Right hindlimb (tissue), 1 donor: ENCODE data around the gene APOH.

Experiments
- DNase-seq: peaks from one replicate; pipeline ENCODE4 v3.0.0-alpha.2; 2018

Gene APOH

DNA sequence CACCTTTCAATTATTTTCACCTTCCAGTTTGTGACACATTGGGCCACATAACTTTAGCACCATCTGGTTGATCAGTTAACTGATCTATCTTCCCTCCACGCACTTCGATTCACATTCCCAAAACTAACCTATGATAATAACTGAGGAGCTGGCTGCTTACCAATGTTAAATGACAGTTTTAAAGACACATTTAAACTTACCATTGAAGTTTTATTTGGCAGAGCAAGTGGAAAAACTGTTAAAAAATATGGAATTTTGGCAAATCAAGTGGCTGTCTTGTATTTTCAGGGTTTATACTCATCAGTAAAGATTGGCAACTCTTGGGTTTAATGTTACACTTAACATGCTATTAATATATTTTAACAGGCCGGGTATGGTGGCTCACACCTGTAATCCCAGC lies 5.4 kb upstream of the APOH start:
- no peak for DNase-seq

GRCh38 chr17:66233023-66233753 lies 4.0 kb upstream of the APOH start:
- no peak for DNase-seq

GRCh38 chr17:66230922-66231591 lies 1.8 kb upstream of the APOH start:
- DNase-seq: no peak

DNA sequence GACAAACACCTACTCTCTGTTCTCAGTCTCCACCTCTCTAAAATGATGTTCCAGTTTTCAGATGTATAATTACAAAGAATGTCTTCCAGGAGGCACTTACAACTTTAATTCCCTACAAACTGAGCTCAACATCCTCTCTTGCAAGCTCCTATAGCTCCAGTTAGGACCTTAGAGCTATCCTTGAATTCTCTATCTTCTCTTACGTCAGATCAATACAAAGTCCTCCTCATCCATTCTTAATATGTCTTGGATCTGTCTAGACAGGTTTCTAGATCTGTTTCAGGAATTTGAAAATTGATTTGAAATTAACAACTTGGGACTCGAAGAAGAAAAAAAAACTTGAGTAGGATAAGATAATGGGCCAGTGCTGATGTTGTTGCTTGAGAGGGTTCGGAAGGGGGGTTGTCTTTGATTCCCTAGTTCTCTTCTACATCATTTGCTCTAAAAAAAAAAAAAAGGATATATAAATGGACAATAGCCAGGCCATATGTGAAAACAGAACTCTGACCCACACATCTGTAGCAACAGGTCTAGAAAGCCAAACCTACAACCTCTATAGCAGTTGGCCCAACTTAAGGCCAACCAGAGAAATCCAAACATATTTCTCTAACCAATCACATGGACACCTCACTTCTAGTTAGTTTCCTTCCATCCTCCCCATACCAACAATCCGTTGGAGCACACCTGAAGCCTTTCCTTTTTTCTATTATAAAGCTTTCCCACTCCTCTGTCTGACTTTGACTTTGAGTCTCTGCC lies 746 bp upstream of the APOH start:
- no peak for DNase-seq

DNA sequence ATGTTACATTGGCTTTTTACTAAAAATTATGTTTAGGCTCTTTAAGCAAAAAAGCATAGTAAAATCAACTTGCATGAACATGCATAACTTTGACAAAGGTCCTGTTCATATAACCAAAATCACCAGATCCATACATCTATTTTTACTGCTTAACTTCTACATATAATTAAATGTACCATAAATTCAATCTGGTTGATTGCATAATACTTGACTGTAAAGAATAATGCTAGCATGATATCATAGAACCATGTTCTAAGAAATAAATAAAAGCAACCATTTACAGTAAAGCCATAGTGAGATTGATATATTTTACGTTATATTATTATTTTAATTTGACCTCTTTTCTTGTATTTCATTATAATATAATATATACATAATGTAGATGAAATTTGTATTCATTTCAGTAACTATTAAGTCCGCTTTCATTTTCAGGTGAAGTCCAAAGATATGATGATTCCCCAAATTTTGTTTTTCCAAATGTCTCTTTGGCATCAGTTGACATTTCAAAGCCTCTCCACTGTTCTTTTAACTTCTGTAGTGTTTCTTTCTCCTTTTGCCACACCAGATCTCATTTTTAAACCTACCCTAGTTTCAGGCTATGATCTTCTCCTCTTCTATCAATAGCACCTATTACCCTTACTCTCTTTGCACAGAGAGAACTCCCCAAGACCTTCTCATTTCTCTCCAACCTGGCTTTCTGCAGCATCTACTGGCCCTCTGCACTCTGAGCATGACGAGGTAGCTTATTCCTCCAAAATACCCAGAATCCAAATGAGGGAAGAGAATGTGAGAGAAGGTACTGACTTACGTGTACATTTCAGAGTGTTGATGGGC lies 1.8 kb downstream of the APOH start:
- no peak for DNase-seq

DNA sequence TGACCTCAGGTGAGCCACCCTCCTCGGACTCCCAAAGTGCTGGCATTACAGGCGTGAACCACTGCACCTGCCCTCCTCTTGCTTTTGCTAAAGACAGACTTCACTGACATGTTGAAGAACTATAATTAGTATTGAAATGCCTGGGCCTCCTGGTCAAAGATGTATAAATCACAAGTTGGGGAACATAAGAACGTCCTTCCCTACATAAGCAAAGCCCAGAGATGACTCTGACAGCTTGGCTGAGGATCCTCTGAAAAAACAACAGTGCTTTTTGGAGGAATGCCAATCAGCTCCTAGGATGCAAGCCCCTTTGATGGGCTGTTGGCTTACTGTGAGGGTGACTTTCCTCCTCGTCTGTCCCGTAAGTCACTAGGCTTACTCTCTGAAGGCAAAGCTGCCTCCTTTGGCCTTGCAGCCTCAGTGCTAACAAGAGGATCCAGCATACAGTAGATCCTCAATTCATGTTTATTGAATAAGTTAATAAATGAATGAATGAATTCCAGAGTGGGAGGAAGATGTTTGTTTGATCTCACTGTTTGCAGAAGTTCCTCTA lies 6.3 kb downstream of the APOH start:
- DNase-seq: no peak

- no peak for DNase-seq
These were observed 7.3 kb downstream of the APOH start for GRCh38 chr17:66221755-66222530.

DNA sequence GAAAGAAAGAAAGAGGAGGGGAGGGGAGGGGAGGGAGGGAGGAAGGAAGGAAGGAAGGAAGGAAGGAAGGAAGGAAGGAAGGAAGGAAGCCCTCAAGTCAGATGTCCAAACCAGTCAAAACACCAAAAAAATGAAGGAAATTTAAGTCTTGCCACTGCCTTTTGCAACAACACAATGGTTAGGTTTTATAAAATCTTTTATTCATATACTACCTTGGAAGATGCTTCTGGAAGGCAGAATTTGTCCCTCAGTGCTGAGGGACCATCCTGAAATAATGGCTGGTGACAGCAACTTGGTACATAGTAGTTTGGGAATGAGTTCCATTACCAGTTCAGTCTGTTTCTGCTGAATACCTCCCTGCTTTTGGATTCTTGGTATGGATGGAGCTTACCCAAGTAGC lies 7.9 kb downstream of the APOH start:
- DNase-seq: no peak

GRCh38 chr17:66220079-66220835 lies 9.0 kb downstream of the APOH start:
- DNase-seq: no peak

- DNase-seq: no peak
These were observed 13.7 kb downstream of the APOH start for GRCh38 chr17:66215529-66215911.

DNA sequence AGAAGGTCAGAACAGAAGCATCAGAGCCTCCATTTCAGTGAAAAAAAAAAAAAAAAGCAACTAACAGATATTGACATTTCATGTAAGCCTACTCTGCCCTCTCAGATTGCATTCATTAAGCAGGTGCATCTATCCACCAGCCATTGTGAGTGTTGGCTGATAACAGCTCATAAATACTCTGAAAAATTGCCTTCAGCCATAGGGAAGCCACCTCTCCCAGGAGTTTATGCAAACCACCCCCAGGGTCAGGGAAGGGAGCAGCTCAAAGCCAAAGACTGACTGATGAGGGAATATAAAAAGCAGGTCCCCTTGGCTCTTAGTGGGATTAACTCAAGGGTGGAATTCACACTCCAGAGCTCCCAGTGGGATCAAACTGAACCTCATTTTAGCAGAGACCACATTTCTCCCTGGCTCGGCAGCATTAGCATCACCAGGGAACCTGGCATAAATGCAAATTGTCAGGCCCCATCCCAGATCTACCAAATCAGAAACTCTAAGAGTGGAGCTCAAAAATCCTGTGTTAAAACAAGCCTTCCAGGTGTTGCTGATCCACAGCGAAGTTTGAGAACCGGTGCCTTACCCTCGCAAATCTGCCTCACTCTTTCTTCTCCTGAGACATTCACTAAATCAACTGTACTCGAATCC lies 14.2 kb downstream of the APOH start:
- DNase-seq: no peak

GRCh38 chr17:66211047-66211810 lies 18.0 kb downstream of the APOH start:
- no peak for DNase-seq

GRCh38 chr17:66210208-66210574 lies 19.0 kb downstream of the APOH start:
- DNase-seq: no peak

GRCh38 chr17:66207936-66208335 lies 21.3 kb downstream of the APOH start:
- no peak for DNase-seq

DNA sequence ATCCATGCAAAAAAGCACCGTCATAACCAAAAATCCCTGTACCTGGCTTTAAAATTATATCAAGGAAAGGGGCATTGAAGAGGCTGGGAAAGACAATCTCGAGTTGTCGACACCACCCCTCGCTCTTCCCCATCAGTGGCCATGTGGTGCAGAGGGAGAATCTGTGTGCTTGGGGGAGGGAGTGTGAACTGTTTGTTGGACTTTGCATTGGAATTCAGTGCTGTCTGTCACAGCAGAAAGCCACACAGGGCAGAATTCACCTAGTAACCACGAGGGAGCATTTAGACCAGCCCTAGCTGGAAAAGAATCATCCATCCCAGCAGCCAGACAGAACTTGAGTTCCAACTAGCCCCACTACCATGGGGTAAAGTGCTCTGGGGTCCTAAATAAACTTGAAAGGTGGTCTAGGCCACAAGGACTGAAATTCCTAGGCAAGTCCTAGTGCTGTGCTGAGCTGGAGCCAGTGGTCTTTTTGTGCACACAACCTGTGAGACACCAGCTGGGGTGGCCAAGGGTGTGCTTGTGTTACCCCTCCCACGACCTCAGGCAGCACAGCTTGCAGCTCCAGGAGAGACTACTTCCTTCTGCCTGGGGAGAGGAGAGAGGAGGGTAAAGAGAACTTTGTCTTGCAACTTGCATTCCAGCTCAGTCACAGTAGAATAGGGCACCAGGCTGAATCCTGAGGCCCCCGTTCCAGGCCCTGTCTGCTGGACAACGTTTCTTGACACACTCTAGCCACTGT lies 25.8 kb downstream of the APOH start:
- no peak for DNase-seq

GRCh38 chr17:66200685-66201092 lies 28.5 kb downstream of the APOH start:
- peak; percentile 48 for DNase-seq

GRCh38 chr17:66198242-66198641 lies 31.0 kb downstream of the APOH start:
- no peak for DNase-seq

DNA sequence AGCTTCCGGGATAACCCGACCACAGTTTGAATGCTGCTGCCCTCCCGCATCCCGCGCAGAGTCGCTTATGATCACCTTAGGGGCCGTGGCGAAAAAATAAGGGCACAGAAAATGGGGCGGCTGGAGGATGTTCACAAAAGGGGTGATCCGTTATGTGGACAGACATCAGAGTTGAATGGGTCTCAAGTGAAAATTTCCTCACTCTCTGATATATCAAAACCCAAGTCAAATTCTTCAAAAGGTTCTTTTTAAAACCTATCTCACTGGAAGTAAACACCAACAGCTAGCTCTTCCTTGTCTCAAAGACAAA lies 36.9 kb downstream of the APOH start:
- no peak for DNase-seq
